Tibial nerve (tissue), 4 donors: ENCODE data around the gene RPL6. TPM values are rescaled to one million over a fixed set of nuclear protein-coding genes. Genes with fewer than 3 reads are reported as not detected.

Experiments used
- DNase-seq, 2 donors: peaks; one replicate each; pipeline ENCODE4 v3.0.0-alpha.2; 2019; ENCODE audit warnings: low spot score in 2 of 2
- H3K27ac ChIP-seq, 4 donors: fragments of 200-600 bp; sonication (generic) in 3 of 4; one replicate each; pipeline ENCODE4 v1.5.1; 2017 to 2019; ENCODE audit warnings: mild to moderate bottlenecking in 1 of 4
- H3K27me3 ChIP-seq, 2 donors: fragments of 200-600 bp; sonication (generic) in 1 of 2; one replicate each; pipeline versions ENCODE4 v1.5.1 to v1.6.0; 2017 to 2019
- H3K36me3 ChIP-seq, 3 donors: fragments of 200-600 bp; sonication (generic); one replicate each; pipeline ENCODE4 v1.5.1; 2018 to 2019
- H3K4me1 ChIP-seq, 4 donors: fragments of 200-600 bp; sonication (generic) in 3 of 4; one replicate each; pipeline ENCODE4 v1.5.1; 2017 to 2019
- H3K4me3 ChIP-seq, 4 donors: fragments of 200-600 bp; sonication (generic) in 3 of 4; one replicate each; pipeline ENCODE4 v1.5.1; 2017 to 2019; ENCODE audit warnings: mild to moderate bottlenecking in 1 of 4, moderate library complexity in 1 of 4
- H3K9me3 ChIP-seq, 4 donors: fragments of 200-600 bp; sonication (generic) in 3 of 4; one replicate each; pipeline ENCODE4 v1.5.1; 2017 to 2019
- EP300 ChIP-seq, 2 donors: sonication (generic); formaldehyde crosslinking; IDR thresholded peaks; one replicate each; pipeline ENCODE4 v1.6.1; 2017; ENCODE audit warnings: antibody characterized with exemption in 2 of 2, mild to moderate bottlenecking in 1 of 2
- POLR2A ChIP-seq, 2 donors: fragments of 450-650 bp; IDR thresholded peaks; one replicate each; pipeline ENCODE4 v1.6.1; 2017; ENCODE audit warnings: antibody characterized with exemption in 2 of 2, mild to moderate bottlenecking in 2 of 2, moderate library complexity in 2 of 2
- WGBS, 2 donors: methylation state at CpG; one replicate each; pipeline ENCODE4 v1.1.5; 2018; 5-methylcytosine and 5-hydroxymethylcytosine counted together
- total RNA-seq, 4 donors: library from RNA; depleted of rRNA; stranded (reverse); fragments of >200 nt; gene quantifications; one replicate each; pipeline ENCODE4 v1.1.0, GENCODE V29; 2016
- TF ChIP-seq, protein P1 (sequence below), 5 experiments: fragments of 200-600 bp in 3 of 5; fragments of 450-650 bp in 2 of 5; sonication (generic) in 3 of 5; IDR thresholded peaks; one replicate each; pipeline ENCODE4 v1.5.1; 2016 to 2019; ENCODE audit warnings: antibody characterized with exemption in 5 of 5, mild to moderate bottlenecking in 3 of 5, moderate library complexity in 2 of 5

The RPL6 gene
- total RNA-seq, 4 donors from 2014 or later = 947 to 1,473 (median 1,061) TPM

DNA sequence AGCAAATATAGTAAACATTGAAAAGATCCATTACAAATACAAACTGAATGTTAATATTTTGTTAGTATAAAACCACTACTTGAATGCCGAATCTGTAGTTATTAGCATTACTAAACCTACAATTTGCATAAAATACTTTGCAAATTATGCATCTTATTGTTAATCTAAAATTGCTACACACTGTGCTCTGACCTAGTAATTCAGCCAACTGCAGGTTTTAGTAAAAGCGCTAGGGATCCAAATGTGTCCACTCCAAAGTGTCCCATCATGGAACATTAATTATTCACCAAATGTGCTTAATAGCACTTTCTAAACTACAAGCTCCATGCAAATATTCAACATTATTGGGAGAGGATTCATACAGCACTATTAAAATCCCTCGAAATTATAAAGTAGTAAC lies 41.4 kb downstream of the RPL6 start:
- TF ChIP-seq POLR2A (IDR thresholded peaks at IDR 0.05) = no peak
- TF ChIP-seq, protein P1, sequence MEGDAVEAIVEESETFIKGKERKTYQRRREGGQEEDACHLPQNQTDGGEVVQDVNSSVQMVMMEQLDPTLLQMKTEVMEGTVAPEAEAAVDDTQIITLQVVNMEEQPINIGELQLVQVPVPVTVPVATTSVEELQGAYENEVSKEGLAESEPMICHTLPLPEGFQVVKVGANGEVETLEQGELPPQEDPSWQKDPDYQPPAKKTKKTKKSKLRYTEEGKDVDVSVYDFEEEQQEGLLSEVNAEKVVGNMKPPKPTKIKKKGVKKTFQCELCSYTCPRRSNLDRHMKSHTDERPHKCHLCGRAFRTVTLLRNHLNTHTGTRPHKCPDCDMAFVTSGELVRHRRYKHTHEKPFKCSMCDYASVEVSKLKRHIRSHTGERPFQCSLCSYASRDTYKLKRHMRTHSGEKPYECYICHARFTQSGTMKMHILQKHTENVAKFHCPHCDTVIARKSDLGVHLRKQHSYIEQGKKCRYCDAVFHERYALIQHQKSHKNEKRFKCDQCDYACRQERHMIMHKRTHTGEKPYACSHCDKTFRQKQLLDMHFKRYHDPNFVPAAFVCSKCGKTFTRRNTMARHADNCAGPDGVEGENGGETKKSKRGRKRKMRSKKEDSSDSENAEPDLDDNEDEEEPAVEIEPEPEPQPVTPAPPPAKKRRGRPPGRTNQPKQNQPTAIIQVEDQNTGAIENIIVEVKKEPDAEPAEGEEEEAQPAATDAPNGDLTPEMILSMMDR (IDR thresholded peaks at IDR 0.05) = no peak
- TF ChIP-seq EP300 (IDR thresholded peaks at IDR 0.05) = no peak
- no peak for DNase-seq
- H3K36me3 ChIP-seq = no peaks in the 10 kb centered on the region
- H3K27ac ChIP-seq = no peak overlapping the region
- no peak overlapping the region for H3K4me3 ChIP-seq
- 89 to 91% methylated on average over 3 of the region's 3 CpGs for WGBS, 2 donors
- H3K4me1 ChIP-seq = no peaks in the 10 kb centered on the region
- no peaks in the 10 kb centered on the region for H3K9me3 ChIP-seq
- H3K27me3 ChIP-seq = no peaks in the 10 kb centered on the region

DNA sequence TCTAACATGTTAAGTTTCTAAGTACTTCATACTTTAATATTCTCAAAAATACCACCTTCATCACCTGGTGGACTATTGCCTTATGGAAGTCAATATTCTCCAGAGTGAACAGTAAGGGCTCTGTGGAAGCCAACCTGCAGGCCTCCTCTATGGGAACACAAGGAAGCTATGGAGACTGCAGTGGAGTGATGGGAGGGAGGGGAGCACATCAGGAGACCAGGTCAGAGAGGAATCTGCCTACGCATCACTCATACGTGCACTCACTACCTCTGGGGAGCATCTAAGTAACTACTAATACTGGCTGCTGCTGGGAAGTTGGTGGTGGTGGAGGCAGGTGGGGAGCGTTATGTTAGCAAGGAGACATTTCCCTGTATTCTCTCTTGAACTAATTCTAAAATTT lies 47.1 kb downstream of the RPL6 start:
- Histone ChIP-seq H3K4me3 (no peak overlapping the region), H3K27ac (no peak overlapping the region), H3K27me3 (no peaks in the 10 kb centered on the region), H3K4me1 (no peaks in the 10 kb centered on the region), H3K9me3 (no peaks in the 10 kb centered on the region), H3K36me3 (peaks cover 0 to 2% (median 0%) of the 10 kb centered on the region in 3 donors)
- WGBS, 2 donors = 94% methylated on average over 3 of the region's 3 CpGs
- no peak for DNase-seq
- no peak for TF ChIP-seq EP300 (IDR thresholded peaks at IDR 0.05)
- TF ChIP-seq, protein P1 (IDR thresholded peaks at IDR 0.05) = no peak

DNA sequence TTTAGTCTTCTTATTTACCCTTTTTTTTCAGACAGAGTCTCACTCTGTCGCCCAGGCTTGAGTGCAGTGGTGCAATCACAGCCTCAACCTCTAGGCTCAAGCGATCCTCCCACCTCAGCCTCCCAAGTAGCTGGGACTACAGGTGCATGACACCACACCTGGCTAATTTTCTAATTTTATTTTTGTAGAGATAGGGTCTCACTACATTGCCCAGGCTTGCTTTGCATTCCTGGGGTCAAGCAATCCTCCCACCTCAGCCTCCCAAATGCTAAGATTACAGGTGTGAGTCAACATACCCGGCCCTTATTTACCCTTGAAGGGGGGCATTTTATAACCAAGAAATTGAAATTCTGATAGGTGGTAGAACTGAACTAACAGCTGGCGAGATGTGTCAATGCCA lies 48.1 kb downstream of the RPL6 start:
- Histone ChIP-seq H3K9me3 (no peaks in the 10 kb centered on the region), H3K27me3 (no peaks in the 10 kb centered on the region), H3K4me1 (no peaks in the 10 kb centered on the region), H3K36me3 (peaks cover 0 to 2% (median 0%) of the 10 kb centered on the region in 3 donors), H3K4me3 (no peak overlapping the region), H3K27ac (no peak overlapping the region)
- TF ChIP-seq EP300 (IDR thresholded peaks at IDR 0.05) (no peak), POLR2A (IDR thresholded peaks at IDR 0.05) (no peak)
- TF ChIP-seq, protein P1 (IDR thresholded peaks at IDR 0.05) = no peak
- no peak for DNase-seq
- WGBS, 2 donors = 94 to 98% methylated on average over 4 of the region's 4 CpGs

DNA sequence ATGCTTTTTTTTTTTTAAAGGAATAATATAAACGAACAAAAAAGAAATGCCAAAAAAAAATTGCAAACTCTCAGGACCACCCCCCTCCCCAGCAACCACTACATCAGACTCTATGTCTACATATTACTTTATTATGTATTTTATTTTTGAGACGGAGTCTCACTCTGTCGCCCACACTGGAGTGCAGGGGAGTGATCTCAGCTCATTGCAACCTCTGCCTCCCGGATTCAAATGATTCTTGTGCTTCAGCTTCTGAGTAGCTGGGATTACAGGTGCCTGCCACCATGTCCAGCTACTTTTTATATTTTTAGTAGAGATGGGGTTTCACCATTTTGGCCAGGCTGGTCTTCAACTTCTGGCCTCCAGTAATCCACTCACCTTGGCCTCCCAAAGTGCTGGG lies 50.1 kb downstream of the RPL6 start:
- H3K4me3 ChIP-seq = no peak overlapping the region
- no peak for DNase-seq
- TF ChIP-seq, protein P1 (IDR thresholded peaks at IDR 0.05) = no peak
- TF ChIP-seq POLR2A (IDR thresholded peaks at IDR 0.05) (no peak), EP300 (IDR thresholded peaks at IDR 0.05) (no peak)
- H3K4me1 ChIP-seq = no peaks in the 10 kb centered on the region
- no peaks in the 10 kb centered on the region for H3K9me3 ChIP-seq
- no peak overlapping the region for H3K27ac ChIP-seq
- peaks cover 0 to 2% (median 0%) of the 10 kb centered on the region in 3 donors for H3K36me3 ChIP-seq
- 94 to 95% methylated on average over 4 of the region's 4 CpGs for WGBS, 2 donors
- no peaks in the 10 kb centered on the region for H3K27me3 ChIP-seq

DNA sequence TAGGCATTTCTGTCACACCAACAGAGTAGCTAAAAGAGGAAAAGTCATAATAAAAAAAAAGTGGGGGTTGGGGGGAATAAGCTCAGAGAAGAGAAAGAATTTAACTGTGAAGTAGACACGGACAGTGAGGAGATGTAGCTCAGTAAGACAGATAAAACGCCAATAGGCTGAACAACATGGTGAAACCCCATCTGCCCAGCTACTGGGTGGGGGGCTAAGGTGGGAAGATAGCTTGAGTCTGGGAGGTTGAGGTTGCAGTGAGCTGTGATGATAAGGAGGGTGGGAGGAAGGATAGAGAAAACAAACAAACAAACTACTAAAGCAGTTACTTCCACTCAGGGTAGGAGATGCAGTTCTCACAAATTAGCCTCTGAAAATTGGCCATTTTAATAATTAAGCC lies 52.2 kb downstream of the RPL6 start:
- no peak overlapping the region for H3K4me3 ChIP-seq
- peaks cover 0 to 2% (median 0%) of the 10 kb centered on the region in 3 donors for H3K36me3 ChIP-seq
- peaks cover 0 to 10% (median 0%) of the 10 kb centered on the region in 4 donors for H3K4me1 ChIP-seq
- H3K9me3 ChIP-seq = no peaks in the 10 kb centered on the region
- H3K27me3 ChIP-seq = no peaks in the 10 kb centered on the region
- TF ChIP-seq, protein P1 (IDR thresholded peaks at IDR 0.05) = no peak
- TF ChIP-seq EP300 (IDR thresholded peaks at IDR 0.05) (no peak), POLR2A (IDR thresholded peaks at IDR 0.05) (no peak)
- no peak overlapping the region for H3K27ac ChIP-seq
- 50 to 69% methylated on average over 2 of the region's 2 CpGs for WGBS, 2 donors
- no peak for DNase-seq

Other genes with a start within 250 kb of the RPL6 start
- gene HECTD4, start 27.2 kb downstream of the RPL6 start, total RNA-seq = 10 to 100 TPM; 43.0 to 70.5 (median 58.5) TPM
- 100 to 1,000 TPM in 3 of 4 donors, 10 to 100 TPM in 1; 90.6 to 136 (median 110) TPM for gene PTPN11, start 9.3 kb upstream of the RPL6 start, total RNA-seq